CD4-positive, CD25-positive, alpha-beta regulatory T cell (primary cell): Measurements from ENCODE around the gene SIRT7. TPM values are rescaled to one million over a fixed set of nuclear protein-coding genes. Genes with fewer than 3 reads are reported as not detected.

ENCODE experiments used
- ATAC-seq, 2 donors: fragments of 150-1000 bp; cut with Tn5 transposase; one replicate each; pipeline ENCODE4 v1.10.0; 2021; ENCODE audit warnings: low read depth in 2 of 2, moderate number of reproducible peaks in 2 of 2, moderate library complexity in 1 of 2
- DNase-seq, 3 donors: peaks; one replicate each; pipeline versions ENCODE4 v3.0.0 to v3.0.0-alpha.2; 2012 to 2022; ENCODE audit warnings: mixed read lengths in 1 of 3
- H3K27ac ChIP-seq: one replicate; pipeline ENCODE4 v1.7.0; 2013; ENCODE audit warnings: mild to moderate bottlenecking, low read length; ENCODE audit not compliant: insufficient read depth, poor library complexity, severe bottlenecking
- H3K27me3 ChIP-seq: one replicate; pipeline ENCODE4 v1.7.0; 2013; ENCODE audit warnings: low read length; ENCODE audit not compliant: control insufficient read depth, insufficient read depth
- H3K36me3 ChIP-seq: one replicate; pipeline ENCODE4 v1.7.0; 2013; ENCODE audit warnings: mild to moderate bottlenecking, low read length, moderate library complexity; ENCODE audit not compliant: control insufficient read depth, insufficient read depth
- H3K4me1 ChIP-seq: 2 replicates; pipeline ENCODE4 v1.7.0; 2013; ENCODE audit warnings: mild to moderate bottlenecking, low read length; ENCODE audit not compliant: insufficient read depth, control insufficient read depth, poor library complexity, severe bottlenecking
- H3K4me3 ChIP-seq: one replicate; pipeline ENCODE4 v1.7.0; 2013; ENCODE audit warnings: low read depth, mild to moderate bottlenecking, low read length, moderate library complexity
- H3K9me3 ChIP-seq, 2 experiments: 1 replicate in 1 of 2; 2 replicates in 1 of 2; pipeline ENCODE4 v1.7.0; 2013; ENCODE audit warnings: low read length in 2 of 2, mild to moderate bottlenecking in 1 of 2, moderate library complexity in 1 of 2; ENCODE audit not compliant: control insufficient read depth in 2 of 2
- H3K27ac Mint-ChIP-seq, 3 donors: one replicate each; pipeline ENCODE4 v1.8.0; 2020 to 2022; ENCODE audit warnings: mild to moderate bottlenecking in 3 of 3, mixed read lengths in 3 of 3, moderate library complexity in 2 of 3
- H3K27me3 Mint-ChIP-seq: one replicate; pipeline ENCODE4 v1.8.0; 2022; ENCODE audit warnings: mild to moderate bottlenecking, mixed read lengths
- H3K36me3 Mint-ChIP-seq: one replicate; pipeline ENCODE4 v1.8.0; 2020; ENCODE audit warnings: mixed read lengths
- H3K4me1 Mint-ChIP-seq, 4 donors: one replicate each; pipeline ENCODE4 v1.8.0; 2020 to 2022; ENCODE audit warnings: mixed read lengths in 4 of 4, mild to moderate bottlenecking in 1 of 4
- H3K4me3 Mint-ChIP-seq, 4 donors: one replicate each; pipeline ENCODE4 v1.8.0; 2020 to 2022; ENCODE audit warnings: mild to moderate bottlenecking in 4 of 4, mixed read lengths in 4 of 4, moderate library complexity in 3 of 4
- H3K9me3 Mint-ChIP-seq, 7 donors: one replicate each; pipeline ENCODE4 v1.8.0; 2020 to 2022; ENCODE audit warnings: mixed read lengths in 7 of 7, mild to moderate bottlenecking in 3 of 7, moderate library complexity in 2 of 7
- polyA plus RNA-seq, 4 donors: library from polyadenylated mRNA; unstranded; fragments of 300-500 nt; fragmentation: Illumina TruSeq; gene quantifications; one replicate each; pipeline ENCODE4 v1.2.3, GENCODE V29; 2021
- total RNA-seq: library from RNA; stranded (reverse); gene quantifications from one replicate; pipeline ENCODE4 v1.2.3, GENCODE V29; 2022

The SIRT7 gene
- total and polyA plus RNA-seq, 5 donors from 2014 or later: 35.9 to 78.1 (median 42.1) TPM

DNA sequence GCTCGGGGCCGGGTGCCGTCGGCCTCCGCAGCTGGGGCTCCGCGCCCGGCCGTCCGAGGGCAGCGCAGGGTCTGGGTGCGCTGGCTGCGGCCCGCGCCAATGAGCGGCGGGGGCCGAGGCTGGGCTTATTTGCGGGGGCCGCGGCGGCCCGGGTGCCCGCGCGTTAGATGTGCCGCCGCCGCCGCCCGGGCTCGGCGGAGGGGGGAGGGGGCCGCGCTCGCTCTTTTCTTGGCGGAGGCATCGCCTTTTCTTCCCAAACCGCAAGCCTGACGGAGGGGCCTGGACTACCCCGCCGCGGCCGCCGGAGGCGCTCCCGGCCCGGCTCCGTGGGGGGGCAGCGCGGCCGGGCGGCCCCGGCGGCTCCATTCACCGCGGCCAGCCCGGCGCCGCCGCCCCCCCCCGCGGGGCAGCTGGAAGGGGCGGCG is 43.1 kb upstream of the SIRT7 start, which contains the start of gene NOTUM:
NOTUM (minus strand) TSS at position 101 of the 425 bp plus-strand sequence. CDS start 278 bp downstream, outside the sequence.
- Mint-ChIP-seq H3K27me3 (peaks cover 26% of the 10 kb centered on the region), H3K36me3 (no peaks in the 10 kb centered on the region), H3K9me3 (no peaks in the 10 kb centered on the region), H3K4me1 (peaks cover 0 to 16% (median 0%) of the 10 kb centered on the region in 4 donors), H3K27ac (no peak within 1 kb of the TSS), H3K4me3 (peak within 1 kb of the TSS in 2 of 4 donors; percentile 29 to 63)
- H3K4me1 ChIP-seq: peaks cover 22% of the 10 kb centered on the region
- ATAC-seq (no peak), DNase-seq (no peak)
- no peaks in the 10 kb centered on the region for H3K9me3 ChIP-seq
- no peaks in the 10 kb centered on the region for H3K36me3 ChIP-seq
- H3K27me3 ChIP-seq: peaks cover 5% of the 10 kb centered on the region
- H3K27ac ChIP-seq: no peak within 1 kb of the TSS
- H3K4me3 ChIP-seq: no peak within 1 kb of the TSS

DNA sequence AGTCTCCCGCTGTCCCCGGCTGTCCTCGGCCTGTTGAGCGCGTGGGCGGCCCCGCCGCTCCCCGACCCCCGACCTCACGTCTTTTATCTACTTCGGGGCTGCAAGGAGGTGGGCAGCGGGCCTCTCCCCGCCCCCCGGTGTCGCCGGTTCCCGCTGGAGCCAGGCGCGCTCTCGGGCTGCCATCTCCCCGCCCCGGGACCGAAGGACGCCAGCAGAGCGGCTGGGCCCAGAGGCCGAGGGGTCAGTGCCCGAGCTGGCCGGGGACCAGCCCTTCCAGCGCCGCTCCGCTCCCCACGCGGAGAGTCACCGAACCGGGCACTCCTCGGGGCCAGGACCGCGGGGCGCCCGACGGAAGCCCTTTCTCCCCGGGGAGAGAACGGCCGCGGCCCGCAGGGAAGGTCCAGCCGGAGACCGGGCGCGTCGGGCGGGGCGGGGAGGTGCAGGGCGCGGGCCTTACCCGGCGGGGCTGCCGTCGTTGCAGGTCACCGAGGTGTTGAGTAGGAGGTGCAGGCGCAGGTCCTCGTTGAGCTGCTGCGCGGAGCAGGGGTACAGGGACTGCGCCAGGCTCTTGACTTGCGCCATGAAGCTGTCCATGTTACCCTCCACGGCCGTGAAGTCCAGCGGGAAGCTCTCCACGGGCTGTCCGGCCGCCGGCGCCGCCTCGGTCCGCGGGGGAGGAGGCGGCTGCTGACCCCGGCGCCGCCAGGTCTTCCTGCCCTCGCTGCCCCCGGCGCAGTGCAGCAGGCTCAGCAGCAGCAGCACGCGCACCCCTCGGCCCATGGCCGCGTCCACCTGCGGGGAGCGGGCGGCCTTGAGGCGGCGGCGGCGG is 42.4 kb upstream of the SIRT7 start:
- peaks cover 5% of the 10 kb centered on the region for H3K27me3 ChIP-seq
- Mint-ChIP-seq H3K9me3 (peaks cover 0 to 1% (median 0%) of the 10 kb centered on the region in 7 donors), H3K36me3 (no peaks in the 10 kb centered on the region), H3K4me1 (peaks cover 0 to 13% (median 0%) of the 10 kb centered on the region in 4 donors), H3K27ac (no peak overlapping the region), H3K4me3 (peak overlapping the region in 2 of 4 donors; percentile 29 to 63), H3K27me3 (peaks cover 26% of the 10 kb centered on the region)
- H3K9me3 ChIP-seq: no peaks in the 10 kb centered on the region
- ATAC-seq (no peak), DNase-seq (no peak)
- no peak overlapping the region for H3K27ac ChIP-seq
- H3K36me3 ChIP-seq: no peaks in the 10 kb centered on the region
- H3K4me1 ChIP-seq: peaks cover 22% of the 10 kb centered on the region
- H3K4me3 ChIP-seq: no peak overlapping the region

DNA sequence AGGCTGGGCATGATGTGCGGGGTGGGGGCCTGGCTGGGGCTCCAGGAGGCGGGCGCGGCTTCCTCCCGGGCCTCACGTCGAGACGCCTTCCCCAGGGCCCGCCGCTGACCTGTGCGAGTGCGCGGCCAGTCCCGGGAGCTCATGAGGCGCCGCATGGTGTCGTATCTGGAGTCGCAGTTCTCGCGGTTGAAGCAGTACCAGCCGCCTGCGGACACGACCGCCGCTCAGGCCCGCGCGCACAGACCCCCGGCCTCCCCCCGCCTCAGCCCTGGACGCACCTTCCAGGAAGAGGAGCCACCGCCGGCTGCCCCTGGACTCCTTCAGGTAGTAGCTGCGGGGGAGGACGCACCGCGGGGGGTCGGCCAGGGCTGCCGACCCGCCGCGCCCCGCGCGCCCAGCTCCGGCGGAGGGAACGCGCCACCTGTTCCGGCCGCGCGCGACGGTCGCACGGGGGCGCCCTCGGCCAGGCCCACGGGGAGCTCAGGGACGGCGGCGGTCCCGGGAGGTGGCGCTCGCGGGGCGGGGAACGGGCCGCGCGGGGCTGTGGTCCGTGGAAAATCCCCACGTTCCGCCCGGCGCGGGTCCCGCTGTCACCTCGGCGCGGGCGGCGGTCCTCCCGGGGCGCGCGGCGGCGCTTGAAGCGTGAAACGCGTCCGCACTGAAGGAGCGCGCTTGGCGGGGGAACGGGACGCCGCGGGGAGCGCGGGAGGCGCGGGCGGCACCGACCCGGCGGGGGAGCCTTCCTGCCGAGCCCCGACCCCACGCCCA is 41.6 kb upstream of the SIRT7 start:
- ATAC-seq: peak; percentile 93 to 94
- peaks cover 22% of the 10 kb centered on the region for H3K4me1 ChIP-seq
- peaks cover 5% of the 10 kb centered on the region for H3K27me3 ChIP-seq
- H3K27ac ChIP-seq: no peak overlapping the region
- DNase-seq: peak; percentile 67 to 85 (median 79)
- no peaks in the 10 kb centered on the region for H3K36me3 Mint-ChIP-seq
- peaks cover 0 to 1% (median 0%) of the 10 kb centered on the region in 7 donors for H3K9me3 Mint-ChIP-seq
- H3K36me3 ChIP-seq: no peaks in the 10 kb centered on the region
- H3K4me1 Mint-ChIP-seq: peaks cover 0 to 13% (median 0%) of the 10 kb centered on the region in 4 donors
- peaks cover 26% of the 10 kb centered on the region for H3K27me3 Mint-ChIP-seq
- H3K4me3 Mint-ChIP-seq: peak overlapping the region in 3 of 4 donors; percentile 52 to 76 (median 70)
- no peak overlapping the region for H3K4me3 ChIP-seq
- H3K27ac Mint-ChIP-seq: no peak overlapping the region
- no peaks in the 10 kb centered on the region for H3K9me3 ChIP-seq

DNA sequence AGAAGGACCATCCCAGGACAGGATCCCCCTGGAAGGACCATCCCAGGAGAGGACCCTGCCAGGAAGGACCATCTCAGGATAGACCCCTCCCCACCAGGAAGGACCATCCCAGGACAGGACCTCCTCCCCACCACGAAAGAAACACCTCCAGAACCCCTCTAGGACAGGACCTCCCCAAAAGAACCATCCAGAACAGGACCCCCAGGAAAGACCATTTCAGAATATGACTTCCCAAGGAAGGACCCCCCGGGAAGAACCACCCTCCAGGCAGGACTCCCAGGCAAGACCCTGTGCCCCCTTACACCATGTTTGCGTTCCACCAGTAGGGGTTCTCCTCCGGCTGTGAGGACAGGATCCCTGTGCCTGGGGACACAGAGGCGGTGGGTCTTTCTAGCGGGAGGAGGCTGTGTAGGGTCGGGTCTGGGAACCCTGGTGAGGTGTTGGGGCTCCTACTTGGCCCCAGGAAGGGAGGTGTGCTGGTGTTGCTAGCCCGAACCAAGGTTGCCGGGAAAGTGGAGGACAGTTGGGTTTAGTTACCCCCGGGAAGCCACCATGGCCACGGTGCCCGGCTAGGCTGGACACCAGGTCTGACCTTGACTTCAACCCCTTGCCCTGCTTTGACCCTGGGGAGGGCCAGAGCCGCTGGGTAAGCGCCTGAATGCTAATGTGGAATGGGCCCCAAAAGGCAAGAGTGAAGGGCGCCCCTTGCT is 40.8 kb upstream of the SIRT7 start:
- no peak overlapping the region for H3K4me3 ChIP-seq
- Mint-ChIP-seq H3K4me1 (peaks cover 0 to 13% (median 0%) of the 10 kb centered on the region in 4 donors), H3K36me3 (no peaks in the 10 kb centered on the region), H3K9me3 (peaks cover 0 to 1% (median 0%) of the 10 kb centered on the region in 7 donors), H3K27me3 (peaks cover 18% of the 10 kb centered on the region), H3K4me3 (peak overlapping the region in 3 of 4 donors; percentile 52 to 76 (median 70)), H3K27ac (peak overlapping the region in 2 of 3 donors; percentile 49 to 71)
- ATAC-seq (no peak), DNase-seq (no peak)
- H3K27me3 ChIP-seq: peaks cover 5% of the 10 kb centered on the region
- H3K36me3 ChIP-seq: no peaks in the 10 kb centered on the region
- no peaks in the 10 kb centered on the region for H3K9me3 ChIP-seq
- H3K27ac ChIP-seq: no peak overlapping the region
- peaks cover 22% of the 10 kb centered on the region for H3K4me1 ChIP-seq

DNA sequence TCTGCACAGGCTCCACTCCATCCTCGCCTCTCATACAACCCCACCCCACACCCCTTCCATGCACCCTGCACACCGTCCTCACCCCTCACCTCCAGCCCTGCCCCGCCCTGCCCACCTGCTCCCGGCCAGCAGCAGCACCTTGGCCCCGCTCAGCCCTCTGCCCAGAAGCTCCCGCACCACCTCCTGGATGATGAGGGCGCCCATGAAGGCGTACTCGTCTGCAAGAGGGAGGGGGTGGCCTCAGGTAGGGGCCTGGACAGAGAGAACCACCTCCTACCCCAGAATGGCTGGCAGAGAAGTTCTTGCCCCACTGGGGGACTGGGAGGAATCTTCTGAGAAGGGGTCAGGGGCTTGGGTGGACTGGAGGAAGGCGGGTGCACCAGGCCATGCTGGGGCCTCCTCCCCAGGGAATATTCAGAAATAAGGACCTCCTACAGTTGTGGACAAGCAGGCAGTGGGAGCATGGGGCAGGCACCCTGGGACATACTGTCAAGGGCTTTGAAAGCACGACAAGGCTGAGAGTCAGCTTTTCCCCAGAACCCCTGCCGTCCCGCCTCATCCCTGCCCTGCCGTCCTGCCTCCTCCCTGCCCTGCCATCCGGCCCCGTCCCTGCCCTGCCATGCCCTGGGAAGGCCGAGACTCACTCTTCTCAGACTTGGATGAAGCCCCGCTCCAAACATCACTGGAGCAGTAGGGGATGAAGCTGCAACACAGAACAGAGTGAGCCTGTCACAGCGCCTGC is 39.9 kb upstream of the SIRT7 start:
- H3K4me1 Mint-ChIP-seq: peaks cover 0 to 16% (median 0%) of the 10 kb centered on the region in 4 donors
- no peak overlapping the region for H3K4me3 Mint-ChIP-seq
- Histone ChIP-seq H3K4me3 (no peak overlapping the region), H3K9me3 (no peaks in the 10 kb centered on the region), H3K4me1 (peaks cover 24% of the 10 kb centered on the region), H3K36me3 (no peaks in the 10 kb centered on the region), H3K27me3 (peaks cover 5% of the 10 kb centered on the region), H3K27ac (no peak overlapping the region)
- ATAC-seq (no peak), DNase-seq (no peak)
- H3K9me3 Mint-ChIP-seq: peaks cover 0 to 1% (median 0%) of the 10 kb centered on the region in 7 donors
- peak overlapping the region in 1 of 3 donors; percentile 25 for H3K27ac Mint-ChIP-seq
- H3K27me3 Mint-ChIP-seq: peaks cover 11% of the 10 kb centered on the region
- no peaks in the 10 kb centered on the region for H3K36me3 Mint-ChIP-seq

DNA sequence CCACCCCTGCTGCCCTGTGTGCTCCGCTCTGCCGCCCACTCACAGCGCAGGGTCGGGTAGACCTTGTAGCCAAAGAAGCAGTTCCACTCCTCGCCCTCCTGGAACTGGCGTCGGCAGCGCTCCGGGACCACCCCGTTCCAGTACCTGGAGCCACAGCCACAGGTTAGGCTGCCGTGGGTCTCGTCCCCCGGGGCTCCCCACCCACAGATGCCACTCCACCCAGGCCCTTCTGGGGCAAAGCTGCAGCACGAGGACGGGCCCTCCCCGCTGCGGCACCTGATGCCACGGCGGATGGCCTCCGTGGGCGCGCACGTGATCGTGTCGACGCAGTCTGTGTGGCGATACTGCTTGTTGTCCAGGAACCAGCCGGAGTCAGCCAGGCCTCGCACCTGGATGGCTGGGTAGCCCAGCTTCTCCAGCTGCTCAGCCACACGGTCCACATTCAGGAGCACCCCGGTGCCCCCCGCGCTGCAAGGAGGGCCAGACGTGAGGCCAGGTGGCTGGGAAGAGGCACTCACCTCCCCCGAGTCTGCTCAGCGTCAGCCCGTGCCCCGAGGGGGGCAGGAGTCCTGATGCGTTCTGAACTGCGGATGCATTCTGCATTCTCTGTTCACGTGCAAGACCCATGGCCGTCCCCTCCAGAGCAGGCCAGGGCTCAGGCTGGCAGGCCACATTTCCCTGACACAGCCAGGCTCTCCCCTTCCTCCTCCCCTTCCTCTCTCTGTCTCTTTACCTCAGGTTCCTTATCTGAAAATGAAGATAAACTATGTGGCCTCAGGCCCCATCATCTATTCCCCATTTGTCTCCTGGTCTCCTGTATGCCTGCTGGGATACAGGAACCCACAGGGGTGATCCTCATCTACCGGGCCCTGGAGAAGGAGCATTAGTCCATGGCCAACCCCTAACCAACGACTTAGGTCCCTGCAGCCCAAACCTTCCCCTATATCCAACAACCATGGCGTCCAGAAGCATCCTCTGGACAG is 38.9 kb upstream of the SIRT7 start:
- Histone ChIP-seq H3K27me3 (peaks cover 5% of the 10 kb centered on the region), H3K9me3 (no peaks in the 10 kb centered on the region), H3K4me3 (no peak overlapping the region), H3K4me1 (peaks cover 29% of the 10 kb centered on the region), H3K27ac (no peak overlapping the region), H3K36me3 (no peaks in the 10 kb centered on the region)
- H3K4me3 Mint-ChIP-seq: no peak overlapping the region
- peaks cover 0 to 1% (median 0%) of the 10 kb centered on the region in 7 donors for H3K9me3 Mint-ChIP-seq
- ATAC-seq: no peak
- no peak for DNase-seq
- peak overlapping the region in 2 of 3 donors; percentile 51 to 60 for H3K27ac Mint-ChIP-seq
- no peaks in the 10 kb centered on the region for H3K36me3 Mint-ChIP-seq
- H3K4me1 Mint-ChIP-seq: peaks cover 0 to 17% (median 0%) of the 10 kb centered on the region in 4 donors
- peaks cover 6% of the 10 kb centered on the region for H3K27me3 Mint-ChIP-seq
